Fibroblast of mammary gland (primary cell): ENCODE results near the gene CD209.
A peak's percentile ranks its signal among the peaks of the same experiment; 100 is the strongest.

Experiments used
- DNase-seq: peaks from one replicate; pipeline ENCODE4 v3.0.0-alpha.2; 2010; ENCODE audit warnings: low read depth
- H3K4me3 ChIP-seq: 2 replicates; pipeline ENCODE4 v1.5.1; 2011; ENCODE audit warnings: low read depth, mild to moderate bottlenecking, low read length, moderate library complexity; ENCODE audit not compliant: control insufficient read depth
- CTCF ChIP-seq: conservative IDR thresholded peaks from 2 replicates; pipeline ENCODE4 v1.5.1; 2011; ENCODE audit warnings: low read depth, low read length, inconsistent platforms; ENCODE audit not compliant: control insufficient read depth, insufficient read depth

CD209 gene

GRCh38 chr19:7739801-7740681 lies 7.3 kb downstream of the CD209 start:
- TF ChIP-seq CTCF: no peak
- no peak overlapping the region for H3K4me3 ChIP-seq
- no peak for DNase-seq

GRCh38 chr19:7739211-7739755 lies 8.1 kb downstream of the CD209 start:
- DNase-seq: no peak
- no peak for TF ChIP-seq CTCF
- H3K4me3 ChIP-seq: no peak overlapping the region

- DNase-seq: no peak
- no peak overlapping the region for H3K4me3 ChIP-seq
- no peak for TF ChIP-seq CTCF
Measured at GRCh38 chr19:7738023-7738422, 9.3 kb downstream of the CD209 start.

GRCh38 chr19:7737215-7737614 lies 10.1 kb downstream of the CD209 start:
- no peak overlapping the region for H3K4me3 ChIP-seq
- no peak for TF ChIP-seq CTCF
- no peak for DNase-seq

GRCh38 chr19:7736148-7736547 lies 11.2 kb downstream of the CD209 start:
- DNase-seq: no peak
- no peak overlapping the region for H3K4me3 ChIP-seq
- TF ChIP-seq CTCF: no peak

- TF ChIP-seq CTCF: no peak
- H3K4me3 ChIP-seq: no peak overlapping the region
- peak; percentile 21 for DNase-seq
Measured at GRCh38 chr19:7734220-7735203, 12.8 kb downstream of the CD209 start.
